Measurements from ENCODE around the gene CIB2.

DNA sequence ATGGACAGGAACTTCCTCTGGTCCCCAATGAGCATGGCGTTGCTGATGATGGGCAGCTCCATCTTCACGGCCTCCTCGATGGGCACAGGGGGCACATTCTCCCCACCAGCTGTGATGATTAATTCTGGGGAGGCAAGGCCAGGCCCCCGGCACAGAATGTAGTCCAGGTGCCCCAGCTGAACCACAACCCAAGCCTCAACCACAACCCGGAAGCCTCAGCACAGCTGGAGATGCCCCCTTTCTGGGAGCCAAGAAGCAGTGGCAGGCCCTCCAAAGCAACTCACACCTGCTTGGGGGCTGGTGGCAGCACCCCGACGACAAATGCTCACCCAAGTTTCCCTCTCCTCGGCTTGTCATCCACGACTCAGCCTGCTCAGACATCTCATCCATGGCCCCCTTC, 43.2 kb upstream of the CIB2 start:
- TF ChIP-seq, protein P1, sequence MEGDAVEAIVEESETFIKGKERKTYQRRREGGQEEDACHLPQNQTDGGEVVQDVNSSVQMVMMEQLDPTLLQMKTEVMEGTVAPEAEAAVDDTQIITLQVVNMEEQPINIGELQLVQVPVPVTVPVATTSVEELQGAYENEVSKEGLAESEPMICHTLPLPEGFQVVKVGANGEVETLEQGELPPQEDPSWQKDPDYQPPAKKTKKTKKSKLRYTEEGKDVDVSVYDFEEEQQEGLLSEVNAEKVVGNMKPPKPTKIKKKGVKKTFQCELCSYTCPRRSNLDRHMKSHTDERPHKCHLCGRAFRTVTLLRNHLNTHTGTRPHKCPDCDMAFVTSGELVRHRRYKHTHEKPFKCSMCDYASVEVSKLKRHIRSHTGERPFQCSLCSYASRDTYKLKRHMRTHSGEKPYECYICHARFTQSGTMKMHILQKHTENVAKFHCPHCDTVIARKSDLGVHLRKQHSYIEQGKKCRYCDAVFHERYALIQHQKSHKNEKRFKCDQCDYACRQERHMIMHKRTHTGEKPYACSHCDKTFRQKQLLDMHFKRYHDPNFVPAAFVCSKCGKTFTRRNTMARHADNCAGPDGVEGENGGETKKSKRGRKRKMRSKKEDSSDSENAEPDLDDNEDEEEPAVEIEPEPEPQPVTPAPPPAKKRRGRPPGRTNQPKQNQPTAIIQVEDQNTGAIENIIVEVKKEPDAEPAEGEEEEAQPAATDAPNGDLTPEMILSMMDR (IDR thresholded peaks at IDR 0.05) = no peak
- TF ChIP-seq POLR2A (IDR thresholded peaks at IDR 0.05) = no peak
- TF ChIP-seq POLR2AphosphoS5 (IDR thresholded peaks at IDR 0.05) = no peak
- no peak for TF ChIP-seq EP300 (IDR thresholded peaks at IDR 0.05; ENCODE audit: low read depth)

Data from transverse colon (tissue), 4 donors.